OCI-LY3 (cell line): ENCODE data around the gene IL21R.

Source experiments
- EZH2phosphoT487 ChIP-seq: fragments of 200-600 bp; shearing (Covaris generic); IDR thresholded peaks from 2 replicates; pipeline ENCODE4 v1.6.1; 2018; ENCODE audit warnings: antibody characterized with exemption, mixed run types, low read depth
- TF ChIP-seq, protein P1 (sequence below): fragments of 200-600, 300-600 bp; sonication (generic); IDR thresholded peaks from 2 replicates; pipeline ENCODE4 v1.5.1; 2014; ENCODE audit warnings: antibody characterized with exemption, low read length, low read depth

DNA sequence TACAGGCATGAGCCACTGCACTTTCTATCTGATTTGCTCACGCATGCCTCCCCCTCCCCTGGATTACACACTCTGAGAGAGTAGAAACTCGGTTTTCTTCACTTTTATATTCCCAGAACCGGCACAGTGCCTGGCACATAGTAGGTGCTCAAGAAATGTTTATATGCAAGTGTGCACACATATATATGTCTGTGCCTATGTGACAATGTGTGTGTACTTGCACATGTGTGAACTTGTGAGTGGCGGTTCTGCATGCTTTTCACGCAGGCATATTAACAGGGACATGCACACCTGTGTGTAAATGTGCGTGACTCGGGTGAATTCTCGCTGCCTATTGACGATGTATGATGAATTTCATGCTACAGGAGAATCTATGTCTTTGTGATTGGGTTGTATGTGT, 22.1 kb upstream of the IL21R start:
- TF ChIP-seq, protein P1, sequence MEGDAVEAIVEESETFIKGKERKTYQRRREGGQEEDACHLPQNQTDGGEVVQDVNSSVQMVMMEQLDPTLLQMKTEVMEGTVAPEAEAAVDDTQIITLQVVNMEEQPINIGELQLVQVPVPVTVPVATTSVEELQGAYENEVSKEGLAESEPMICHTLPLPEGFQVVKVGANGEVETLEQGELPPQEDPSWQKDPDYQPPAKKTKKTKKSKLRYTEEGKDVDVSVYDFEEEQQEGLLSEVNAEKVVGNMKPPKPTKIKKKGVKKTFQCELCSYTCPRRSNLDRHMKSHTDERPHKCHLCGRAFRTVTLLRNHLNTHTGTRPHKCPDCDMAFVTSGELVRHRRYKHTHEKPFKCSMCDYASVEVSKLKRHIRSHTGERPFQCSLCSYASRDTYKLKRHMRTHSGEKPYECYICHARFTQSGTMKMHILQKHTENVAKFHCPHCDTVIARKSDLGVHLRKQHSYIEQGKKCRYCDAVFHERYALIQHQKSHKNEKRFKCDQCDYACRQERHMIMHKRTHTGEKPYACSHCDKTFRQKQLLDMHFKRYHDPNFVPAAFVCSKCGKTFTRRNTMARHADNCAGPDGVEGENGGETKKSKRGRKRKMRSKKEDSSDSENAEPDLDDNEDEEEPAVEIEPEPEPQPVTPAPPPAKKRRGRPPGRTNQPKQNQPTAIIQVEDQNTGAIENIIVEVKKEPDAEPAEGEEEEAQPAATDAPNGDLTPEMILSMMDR = no peak
- TF ChIP-seq EZH2phosphoT487 = no peak
